ENCODE results near the gene MMS19.

MMS19 gene

DNA sequence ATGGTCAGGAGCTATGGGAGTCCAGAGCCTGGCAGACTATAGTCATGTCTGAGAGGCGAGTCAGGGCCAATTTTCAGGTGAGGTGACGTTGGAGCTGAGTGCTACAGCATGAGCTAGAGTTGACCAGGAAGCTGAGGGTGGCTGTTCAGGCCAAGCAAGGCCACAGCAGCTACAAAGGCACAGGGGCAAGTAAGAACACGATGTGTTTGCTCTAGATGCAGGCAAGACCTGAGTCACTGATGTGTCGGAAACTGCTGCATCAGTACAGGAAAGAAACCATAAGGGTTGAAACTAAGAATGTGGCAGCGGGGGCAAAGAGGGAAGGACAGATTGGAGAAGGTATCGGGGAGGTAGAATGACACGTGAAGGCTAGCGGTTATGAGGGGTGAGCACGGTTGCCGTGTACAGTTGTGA, 85.3 kb downstream of the MMS19 start:
- no peak for DNase-seq

GRCh38 chr10:97411406-97411805, 86.8 kb downstream of the MMS19 start:
- no peak for DNase-seq

DNA sequence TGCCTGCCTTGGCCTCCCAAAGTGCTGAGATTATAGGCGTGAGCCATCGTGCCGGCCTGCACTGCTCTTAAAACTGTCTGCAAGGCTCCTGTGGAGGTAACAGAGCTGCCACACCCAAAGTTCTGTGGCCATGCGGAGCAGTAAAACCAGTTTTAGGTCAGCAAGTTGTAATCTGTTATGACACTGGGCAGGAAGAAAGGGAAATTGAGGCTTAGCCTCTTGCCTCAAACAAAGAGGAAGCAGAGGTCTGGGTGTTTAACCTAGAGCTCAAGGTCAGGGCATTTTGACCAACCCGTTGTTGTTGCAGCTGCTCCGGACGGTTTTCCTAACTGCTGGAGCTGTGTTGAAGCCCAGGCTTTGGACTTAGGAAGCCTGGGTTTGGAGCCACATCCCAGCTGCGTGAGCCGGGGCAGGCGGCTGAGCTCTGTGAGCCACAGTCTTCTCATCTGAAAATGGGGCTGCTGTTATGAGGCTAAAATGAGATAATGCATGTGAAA, 89.7 kb downstream of the MMS19 start:
- no peak for DNase-seq

Measured in NCI-H1417 (cell line).